ENCODE measurements around the gene PIK3CD. TPM values are rescaled to one million over a fixed set of nuclear protein-coding genes. Genes with fewer than 3 reads are reported as not detected.

PIK3CD gene
- total and polyA plus RNA-seq, 2 of the 8 experiments (the other 6 are each of a cell fraction or from before 2014, with no cell fraction given), result 20.6 to 24.1 TPM

GRCh38 chr1:9731561-9731960 lies 80.0 kb downstream of the PIK3CD start (continued):
- TF ChIP-seq CTBP2 (IDR thresholded peaks at IDR 0.05; ENCODE audit: borderline replicate concordance, insufficient read depth, insufficient read length, low read length) (no peak), ZNF274 (IDR thresholded peaks at IDR 0.05; ENCODE audit: borderline replicate concordance, extremely low read depth, low read length) (no peak), NANOG (IDR thresholded peaks at IDR 0.05; ENCODE audit: insufficient read depth, low read depth, low read length, poor library complexity, severe bottlenecking) (no peak), RBBP5 (IDR thresholded peaks at IDR 0.05; ENCODE audit: borderline replicate concordance, low read depth, low read length) (no peak), CBX5 (IDR thresholded peaks at IDR 0.05; ENCODE audit: low read depth, low read length) (no peak), YY1 (IDR thresholded peaks at IDR 0.05; ENCODE audit: low read depth, low read length) (no peak)

Measured in H1 (cell line).